Measurements from ENCODE around the gene GOLGA8R. TPM values are rescaled to one million over a fixed set of nuclear protein-coding genes. Genes with fewer than 3 reads are reported as not detected.
A peak's percentile ranks its signal among the peaks of the same experiment; 100 is the strongest.
"Not testable (repeated sequence)": the region's sequence is repeated elsewhere in the genome, so short reads cannot be mapped to it uniquely, and the experiment has no call there.

The GOLGA8R gene
- total RNA-seq, 6 experiments from 2014 or later = 1.2 to 3.8 (median 2.5) TPM

DNA sequence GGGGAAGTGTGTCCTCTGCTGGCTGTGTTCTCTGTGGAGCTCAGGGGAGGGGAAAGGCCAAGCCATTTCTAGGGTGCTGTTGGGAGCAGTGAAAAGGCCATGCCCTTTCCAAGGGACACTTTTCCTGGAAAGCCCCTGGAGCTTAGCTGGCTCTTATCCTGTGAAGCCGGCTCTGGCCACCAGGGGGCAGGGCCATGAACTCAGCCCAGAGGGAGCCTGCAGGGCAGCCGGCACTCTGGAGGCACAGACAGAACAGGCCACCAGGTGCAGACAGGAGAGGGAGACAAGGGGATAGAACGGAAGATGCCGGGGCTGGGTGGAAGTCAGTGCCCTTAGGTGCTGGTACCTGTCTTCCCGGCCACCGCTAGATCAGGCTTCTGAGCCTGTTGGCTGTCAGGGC is 15.1 kb downstream of the GOLGA8R start:
- H3K27ac ChIP-seq; H3K4me1 ChIP-seq; H3K27me3 ChIP-seq; H3K4me3 ChIP-seq; intact Hi-C loops (cut with DNase I); H3K36me3 ChIP-seq; H3K9me3 ChIP-seq: not testable (repeated sequence)
- no CpG with 5 or more reads among the region's 6 CpGs for WGBS (ENCODE audit: insufficient coverage, low coverage, low lambda C conversion rate, missing lambda C conversion rate)
- ATAC-seq (peak; percentile 65 to 73 (median 68)), DNase-seq (peak; percentile 31 to 57 (median 55))
- TF ChIP-seq CTCF (IDR thresholded peaks at IDR 0.05) = peak in 3 of 4 donors; percentile 30 to 38 (median 36)

GRCh38 chr15:30393664-30393991 is 20.4 kb downstream of the GOLGA8R start:
- peak; percentile 47 to 57 (median 51) for ATAC-seq
- H3K27ac ChIP-seq; H3K4me3 ChIP-seq; DNase-seq; H3K36me3 ChIP-seq; H3K4me1 ChIP-seq; H3K9me3 ChIP-seq; H3K27me3 ChIP-seq; intact Hi-C loops (cut with DNase I): not testable (repeated sequence)
- no CpG with 5 or more reads among the region's 23 CpGs for WGBS (ENCODE audit: insufficient coverage, low coverage, low lambda C conversion rate, missing lambda C conversion rate)

GRCh38 chr15:30392766-30393663 is 21.0 kb downstream of the GOLGA8R start, which contains the start of gene CHRFAM7A:
Gene CHRFAM7A (minus strand): TSS chr15:30393540. CDS start chr15:30383351, 10,189 bp downstream.
- H3K4me3 ChIP-seq = peak within 1 kb of the TSS in 1 of 3 donors; percentile 40
- H3K4me1 ChIP-seq; H3K27ac ChIP-seq; H3K9me3 ChIP-seq; H3K36me3 ChIP-seq; intact Hi-C loops (cut with DNase I); H3K27me3 ChIP-seq: not testable (repeated sequence)
- DNase-seq (peak in 1 of 3 donors; percentile 53), ATAC-seq (peak; percentile 70 to 85 (median 81))
- no CpG with 5 or more reads among the region's 74 CpGs for WGBS (ENCODE audit: insufficient coverage, low coverage, low lambda C conversion rate, missing lambda C conversion rate)

DNA sequence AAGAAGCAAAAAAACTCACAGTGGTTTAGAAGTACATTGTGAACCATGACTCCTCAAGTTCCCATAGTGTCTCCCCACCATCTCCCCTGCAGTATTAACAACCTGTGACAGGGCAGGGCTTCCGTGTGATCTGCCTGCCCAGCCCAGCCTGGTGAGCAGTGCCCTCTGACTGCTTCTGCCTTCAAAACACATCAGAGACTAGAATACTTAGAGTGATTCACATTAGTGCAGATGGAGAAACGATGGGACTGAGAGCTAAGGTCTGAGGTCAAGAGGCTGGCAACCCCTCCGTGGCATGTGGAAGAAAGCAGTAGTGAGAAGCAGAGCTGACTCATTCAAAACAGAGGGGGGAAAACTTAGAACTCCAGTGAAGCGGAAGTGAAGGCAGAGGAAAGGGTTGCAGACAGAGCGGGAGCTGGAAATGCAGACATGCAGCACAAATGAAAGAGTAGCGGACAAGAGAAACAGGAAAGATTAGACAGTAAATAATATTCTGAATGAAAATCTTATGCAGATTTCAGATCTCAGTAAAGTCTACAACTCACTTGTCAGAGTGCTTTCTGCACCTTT is 27.7 kb downstream of the GOLGA8R start:
- H3K9me3 ChIP-seq; H3K27me3 ChIP-seq; H3K27ac ChIP-seq; H3K36me3 ChIP-seq; intact Hi-C loops (cut with DNase I); ATAC-seq; H3K4me3 ChIP-seq; H3K4me1 ChIP-seq; DNase-seq: not testable (repeated sequence)
- no CpG with 5 or more reads among the region's 6 CpGs for WGBS (ENCODE audit: insufficient coverage, low coverage, low lambda C conversion rate, missing lambda C conversion rate)

DNA sequence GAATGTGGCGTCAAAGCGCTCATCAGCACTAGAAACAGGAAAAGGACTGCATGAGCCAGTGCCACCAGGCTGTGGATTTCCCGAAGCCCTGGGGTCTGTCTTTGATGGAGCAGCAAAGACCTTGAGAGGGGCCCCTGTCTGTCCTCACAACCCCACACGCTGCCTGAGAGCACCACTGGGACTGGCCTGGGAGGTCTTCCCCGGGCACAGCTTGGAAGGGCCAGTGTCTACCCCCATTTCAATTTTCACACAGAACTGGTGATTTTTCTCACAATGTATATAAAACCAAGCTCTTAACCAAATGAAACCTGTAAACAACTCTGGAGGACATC is 37.0 kb downstream of the GOLGA8R start:
- H3K27ac ChIP-seq; H3K36me3 ChIP-seq; H3K4me3 ChIP-seq; H3K9me3 ChIP-seq; ATAC-seq; H3K4me1 ChIP-seq; intact Hi-C loops (cut with DNase I); DNase-seq; H3K27me3 ChIP-seq: not testable (repeated sequence)
- WGBS (ENCODE audit: insufficient coverage, low coverage, low lambda C conversion rate, missing lambda C conversion rate) = no CpG with 5 or more reads among the region's 5 CpGs

DNA sequence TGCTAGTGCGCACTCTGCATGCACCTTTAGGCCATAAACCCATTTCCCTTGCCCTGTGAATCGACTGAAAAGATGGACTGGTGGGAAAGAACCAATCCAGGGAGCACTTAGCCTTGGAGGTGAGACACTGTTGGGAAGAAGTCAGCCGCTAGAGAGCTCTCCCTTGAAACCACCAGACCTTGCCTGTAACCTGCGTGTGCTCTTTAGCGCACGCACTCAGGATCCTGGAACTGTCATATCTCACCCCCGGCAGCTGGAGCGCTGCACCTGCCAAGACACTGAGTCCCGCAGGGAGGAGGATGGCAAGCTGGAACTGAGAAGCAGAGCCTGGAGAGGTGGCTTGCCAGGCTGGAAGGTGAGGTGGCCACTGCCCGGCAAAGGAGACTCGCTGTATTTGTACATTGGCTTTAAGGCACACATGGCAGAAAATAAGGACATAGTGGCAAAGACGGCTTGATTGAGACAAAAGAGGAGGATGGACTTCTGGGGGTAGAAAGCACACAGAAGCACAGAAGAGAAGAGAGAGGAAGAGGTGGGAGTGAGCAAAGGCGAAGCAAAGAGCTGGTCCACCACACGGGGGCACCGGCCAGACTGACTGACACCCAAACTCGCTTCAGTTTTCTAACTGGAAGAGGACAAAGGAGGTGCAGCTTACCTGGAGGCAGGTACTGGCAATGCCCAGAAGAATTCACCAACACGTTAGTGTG is 37.5 kb downstream of the GOLGA8R start:
- intact Hi-C loops (cut with DNase I); DNase-seq; H3K4me3 ChIP-seq; H3K36me3 ChIP-seq; H3K27ac ChIP-seq; H3K9me3 ChIP-seq; H3K27me3 ChIP-seq; ATAC-seq; H3K4me1 ChIP-seq: not testable (repeated sequence)
- no CpG with 5 or more reads among the region's 17 CpGs for WGBS (ENCODE audit: insufficient coverage, low coverage, low lambda C conversion rate, missing lambda C conversion rate)

- H3K9me3 ChIP-seq; intact Hi-C loops (cut with DNase I); H3K27me3 ChIP-seq; H3K27ac ChIP-seq; H3K36me3 ChIP-seq; H3K4me1 ChIP-seq; H3K4me3 ChIP-seq: not testable (repeated sequence)
- DNase-seq = peak in 1 of 3 donors; percentile 3
- 39% methylated on average over 4 of the region's 4 CpGs for WGBS (ENCODE audit: insufficient coverage, low coverage, low lambda C conversion rate, missing lambda C conversion rate)
- ATAC-seq = peak in 1 of 4 donors; percentile 56
Observed at GRCh38 chr15:30375872-30376271, 38.2 kb downstream of the GOLGA8R start.

DNA sequence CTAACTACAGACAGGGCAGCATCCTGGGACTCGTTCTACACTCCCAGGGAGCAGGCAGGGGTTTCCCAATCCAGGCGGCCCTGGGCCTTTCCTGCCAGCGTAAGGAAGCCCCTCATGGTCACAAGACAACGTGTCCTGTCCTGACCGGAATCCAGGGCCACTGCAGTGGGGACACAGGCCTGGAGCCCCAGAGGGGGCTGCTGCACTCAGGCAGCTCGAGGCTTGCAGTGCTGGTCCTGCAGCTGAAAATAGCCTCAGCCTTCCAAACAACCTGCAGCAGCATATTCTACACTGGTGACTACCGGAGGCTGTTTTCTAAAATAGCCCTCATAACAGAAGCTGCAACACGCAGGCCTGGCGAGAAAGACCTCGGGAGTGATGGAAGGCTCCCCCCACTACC is 39.2 kb downstream of the GOLGA8R start:
- peak in 1 of 3 donors; percentile 12 for DNase-seq
- intact Hi-C loops (cut with DNase I); H3K9me3 ChIP-seq; ATAC-seq; H3K27me3 ChIP-seq; H3K4me3 ChIP-seq; H3K27ac ChIP-seq; H3K4me1 ChIP-seq; H3K36me3 ChIP-seq: not testable (repeated sequence)
- WGBS (ENCODE audit: insufficient coverage, low coverage, low lambda C conversion rate, missing lambda C conversion rate) = no CpG with 5 or more reads among the region's 10 CpGs

GRCh38 chr15:30368271-30368670 is 45.8 kb downstream of the GOLGA8R start:
- H3K9me3 ChIP-seq; H3K36me3 ChIP-seq; H3K27ac ChIP-seq; intact Hi-C loops (cut with DNase I); H3K27me3 ChIP-seq; DNase-seq; H3K4me3 ChIP-seq; ATAC-seq; H3K4me1 ChIP-seq: not testable (repeated sequence)
- WGBS (ENCODE audit: insufficient coverage, low coverage, low lambda C conversion rate, missing lambda C conversion rate) = no CpG with 5 or more reads among the region's 3 CpGs

GRCh38 chr15:30367246-30367645 is 46.8 kb downstream of the GOLGA8R start:
- peak in 1 of 4 donors; percentile 12 for ATAC-seq
- H3K27ac ChIP-seq; H3K4me1 ChIP-seq; H3K9me3 ChIP-seq; H3K4me3 ChIP-seq; intact Hi-C loops (cut with DNase I); DNase-seq; H3K36me3 ChIP-seq; H3K27me3 ChIP-seq: not testable (repeated sequence)
- WGBS (ENCODE audit: insufficient coverage, low coverage, low lambda C conversion rate, missing lambda C conversion rate) = 40% methylated on average over 1 of the region's 17 CpGs

All from right lobe of liver (tissue), 6 donors.